ENCODE measurements around the gene AKR1C4.
"Not testable (repeated sequence)": the region's sequence is repeated elsewhere in the genome, so short reads cannot be mapped to it uniquely, and the experiment has no call there.

The AKR1C4 gene

GRCh38 chr10:5199398-5199797 is 2.8 kb downstream of the AKR1C4 start:
- DNase-seq (ENCODE audit: extremely low read depth in 1 of 2, low read depth in 1 of 2), result no peak

- no peak for DNase-seq (ENCODE audit: extremely low read depth in 1 of 2, low read depth in 1 of 2)
Measured at GRCh38 chr10:5206799-5207198, 10.2 kb downstream of the AKR1C4 start.

- not testable (repeated sequence) for DNase-seq (ENCODE audit: extremely low read depth in 1 of 2, low read depth in 1 of 2)
Measured at GRCh38 chr10:5209776-5210175, 13.1 kb downstream of the AKR1C4 start.

DNA sequence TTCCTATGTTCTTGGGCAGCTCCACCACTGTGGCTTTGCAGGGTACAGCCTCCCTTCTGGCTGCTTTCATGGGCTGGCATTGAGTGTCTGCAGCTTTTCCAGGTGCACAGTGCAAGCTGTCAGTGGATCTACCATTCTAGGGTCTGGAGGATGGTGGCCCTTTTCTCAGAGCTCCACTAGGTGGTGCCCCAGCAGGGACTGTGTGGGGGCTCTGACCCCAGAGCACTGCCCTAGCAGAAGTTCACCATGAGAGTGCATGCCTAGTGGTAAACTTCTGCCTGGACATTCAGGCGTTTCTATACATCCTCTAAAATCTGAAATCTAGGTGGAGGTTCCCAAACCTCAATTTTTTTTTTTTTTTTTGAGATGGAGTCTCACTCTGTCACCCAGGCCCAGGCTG is 13.6 kb downstream of the AKR1C4 start:
- DNase-seq (ENCODE audit: extremely low read depth in 1 of 2, low read depth in 1 of 2), result not testable (repeated sequence)

DNA sequence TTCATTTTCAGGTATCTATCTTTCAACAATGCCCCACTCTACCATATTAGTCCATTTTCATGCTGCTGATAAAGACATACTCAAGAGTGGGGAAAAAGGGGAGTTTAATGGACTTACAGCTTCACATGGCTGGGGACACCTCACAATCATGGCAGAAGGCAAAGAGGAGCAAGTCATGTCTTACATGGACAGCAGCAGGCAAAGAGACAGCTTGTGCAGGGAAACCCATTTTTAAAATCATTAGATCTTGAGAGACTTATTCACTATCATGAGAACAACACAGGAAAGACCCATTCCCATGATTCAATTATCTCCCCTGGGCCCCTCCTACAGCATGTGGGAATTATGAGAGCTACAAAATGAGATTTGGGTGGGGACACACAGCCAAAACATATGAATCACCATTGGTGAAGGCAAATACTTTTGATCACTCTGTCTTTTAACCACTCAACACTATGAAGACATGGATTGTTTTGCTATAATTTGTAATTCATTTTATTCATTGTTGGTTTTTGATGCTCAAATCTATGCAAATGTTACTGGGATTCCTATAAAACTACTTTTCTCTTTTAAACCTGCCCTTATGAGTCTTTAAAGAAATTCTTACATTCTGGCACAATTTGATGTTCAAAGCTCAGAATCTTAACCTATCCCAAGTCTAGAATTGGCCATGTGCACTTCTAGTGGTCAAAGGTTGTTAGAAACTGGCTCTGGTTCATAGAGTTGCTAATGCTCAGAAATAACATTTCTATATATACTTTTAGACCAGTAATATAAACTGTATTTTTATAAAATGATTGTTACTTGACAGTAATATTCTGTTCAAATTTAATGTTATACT is 15.3 kb downstream of the AKR1C4 start:
- no peak for DNase-seq (ENCODE audit: extremely low read depth in 1 of 2, low read depth in 1 of 2)

- no peak for DNase-seq (ENCODE audit: extremely low read depth in 1 of 2, low read depth in 1 of 2)
Measured at GRCh38 chr10:5216801-5217200, 20.2 kb downstream of the AKR1C4 start.

- no peak for DNase-seq (ENCODE audit: extremely low read depth in 1 of 2, low read depth in 1 of 2)
Measured at GRCh38 chr10:5219262-5219661, 22.6 kb downstream of the AKR1C4 start.

GRCh38 chr10:5222942-5223341 is 26.3 kb downstream of the AKR1C4 start:
- not testable (repeated sequence) for DNase-seq (ENCODE audit: extremely low read depth in 1 of 2, low read depth in 1 of 2)

- no peak for DNase-seq (ENCODE audit: extremely low read depth in 1 of 2, low read depth in 1 of 2)
Measured at GRCh38 chr10:5229019-5229418, 32.4 kb downstream of the AKR1C4 start.

GRCh38 chr10:5233324-5233723 is 36.7 kb downstream of the AKR1C4 start:
- DNase-seq (ENCODE audit: extremely low read depth in 1 of 2, low read depth in 1 of 2), result no peak

GRCh38 chr10:5234106-5234860 is 37.6 kb downstream of the AKR1C4 start:
- DNase-seq (ENCODE audit: extremely low read depth in 1 of 2, low read depth in 1 of 2), result no peak

GRCh38 chr10:5237541-5237940 is 40.9 kb downstream of the AKR1C4 start:
- not testable (repeated sequence) for DNase-seq (ENCODE audit: extremely low read depth in 1 of 2, low read depth in 1 of 2)

- no peak for DNase-seq (ENCODE audit: extremely low read depth in 1 of 2, low read depth in 1 of 2)
Measured at GRCh38 chr10:5242585-5242984, 45.9 kb downstream of the AKR1C4 start.

DNA sequence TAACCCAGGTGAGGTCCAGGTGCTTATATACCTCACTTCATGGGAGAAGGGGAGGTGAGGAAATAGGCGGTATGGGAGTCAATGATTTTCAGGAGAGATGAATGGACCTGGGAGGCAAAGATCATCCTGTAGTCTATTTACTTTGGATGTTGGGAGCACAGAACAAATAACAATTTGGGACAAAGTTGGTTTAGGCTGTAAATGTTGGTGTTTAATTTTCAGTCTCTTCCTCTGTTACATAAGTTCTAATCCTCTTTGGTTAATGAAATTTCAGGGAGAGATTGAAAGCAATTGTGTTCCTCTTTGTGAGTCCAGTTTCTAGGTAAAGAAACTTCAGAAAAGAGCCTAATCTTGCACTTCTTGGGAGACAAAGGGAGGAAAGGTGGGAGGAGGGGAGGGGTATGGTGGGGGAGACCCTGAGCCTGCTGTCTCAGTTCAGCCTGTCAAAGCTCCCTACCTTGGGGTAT is 46.9 kb downstream of the AKR1C4 start:
- DNase-seq (ENCODE audit: extremely low read depth in 1 of 2, low read depth in 1 of 2), result no peak

- DNase-seq (ENCODE audit: extremely low read depth in 1 of 2, low read depth in 1 of 2), result no peak
Measured at GRCh38 chr10:5252177-5253037, 55.8 kb downstream of the AKR1C4 start.

DNA sequence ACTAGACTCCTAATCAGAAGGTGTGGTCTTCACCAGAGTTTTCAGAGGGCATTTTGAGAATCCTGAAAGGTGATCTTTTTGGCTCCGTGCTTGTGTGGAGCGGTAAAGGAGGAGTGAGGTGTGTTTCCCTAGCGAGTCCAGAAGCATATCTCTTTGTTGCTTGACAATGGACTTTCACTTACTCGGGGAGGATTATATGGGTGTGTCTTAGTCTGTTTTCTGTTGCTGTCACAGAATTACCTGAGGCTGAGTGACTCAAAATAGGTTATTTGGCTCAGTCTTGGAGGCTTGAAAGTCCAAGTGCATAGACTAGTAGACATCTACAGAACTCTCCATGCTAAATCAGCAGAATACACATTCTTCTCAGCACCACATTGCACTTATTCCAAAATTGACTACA is 57.9 kb downstream of the AKR1C4 start:
- DNase-seq (ENCODE audit: extremely low read depth in 1 of 2, low read depth in 1 of 2), result no peak

DNA sequence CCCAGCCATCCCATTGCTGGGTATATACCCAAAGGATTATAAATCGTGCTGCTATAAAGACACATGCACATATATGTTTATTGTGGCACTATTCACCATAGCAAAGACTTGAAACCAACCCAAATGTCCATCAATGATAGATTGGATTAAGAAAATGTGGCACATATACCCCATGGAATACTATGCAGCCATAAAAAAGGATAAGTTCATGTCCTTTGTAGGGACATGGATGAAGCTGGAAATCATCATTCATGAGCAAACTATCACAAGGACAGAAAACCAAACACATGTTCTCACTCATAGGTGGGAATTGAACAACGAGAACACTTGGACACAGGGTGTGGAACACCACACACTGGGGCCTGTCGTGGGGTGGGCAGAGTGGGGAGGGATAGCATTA is 61.1 kb downstream of the AKR1C4 start:
- DNase-seq (ENCODE audit: extremely low read depth in 1 of 2, low read depth in 1 of 2), result not testable (repeated sequence)

DNA sequence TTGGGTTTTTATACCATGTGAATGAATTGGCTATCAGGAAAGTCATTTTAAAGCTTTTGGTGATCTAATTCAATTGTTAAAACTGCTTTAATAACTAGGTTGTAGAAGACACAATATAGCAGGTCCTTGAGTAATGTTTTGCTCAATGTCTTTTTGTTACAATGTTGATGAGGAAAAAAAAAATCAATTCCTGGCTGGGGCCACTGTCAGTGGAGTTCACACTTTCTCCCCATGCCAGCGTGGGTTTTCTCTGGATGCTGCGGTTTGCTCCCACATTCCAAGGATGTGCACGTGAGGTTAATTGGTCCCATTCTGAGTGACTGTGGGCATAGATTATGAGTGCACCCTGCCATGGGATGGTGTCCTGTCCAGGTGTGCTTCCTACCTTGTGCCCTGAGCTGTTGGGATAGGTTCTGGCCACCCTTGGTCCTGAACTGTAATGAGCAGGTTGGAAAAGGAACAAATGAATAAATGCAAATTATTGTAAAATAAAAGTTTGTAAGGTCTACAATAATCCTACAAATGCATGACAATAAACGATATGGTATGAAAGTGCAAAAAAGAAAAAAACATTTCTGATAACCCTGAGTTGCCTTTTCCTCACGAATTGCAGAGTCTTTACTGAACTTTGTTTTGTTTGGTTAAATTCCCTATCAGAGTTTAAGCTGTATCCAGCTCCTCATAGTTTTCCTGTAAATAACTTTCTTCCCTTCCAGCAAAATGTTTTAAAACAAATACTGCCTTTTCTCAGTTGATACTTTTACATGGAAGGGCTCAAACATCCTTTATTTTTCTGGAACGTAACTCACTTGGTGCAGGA is 62.7 kb downstream of the AKR1C4 start:
- no peak for DNase-seq (ENCODE audit: extremely low read depth in 1 of 2, low read depth in 1 of 2)

- DNase-seq (ENCODE audit: extremely low read depth in 1 of 2, low read depth in 1 of 2), result no peak
Measured at GRCh38 chr10:5259952-5260578, 63.4 kb downstream of the AKR1C4 start.

- DNase-seq (ENCODE audit: extremely low read depth in 1 of 2, low read depth in 1 of 2), result no peak
Measured at GRCh38 chr10:5260828-5261227, 64.2 kb downstream of the AKR1C4 start.
